ENCODE results near the gene DUSP14.

Gene DUSP14

GRCh38 chr17:37558299-37558698, 68.6 kb downstream of the DUSP14 start:
- TF ChIP-seq POLR2AphosphoS5 (IDR thresholded peaks at IDR 0.05; ENCODE audit: low read depth, low read length) (no peak), SIN3A (IDR thresholded peaks at IDR 0.05; ENCODE audit: borderline replicate concordance, insufficient read depth, low read length) (no peak), TAF1 (IDR thresholded peaks at IDR 0.05; ENCODE audit: borderline replicate concordance, insufficient read depth, low read length) (no peak), FOXP2 (optimal IDR thresholded peaks at IDR 0.05; ENCODE audit: borderline replicate concordance, extremely low read depth, extremely low read length, insufficient read depth) (no peak)
- TF ChIP-seq, protein P1, sequence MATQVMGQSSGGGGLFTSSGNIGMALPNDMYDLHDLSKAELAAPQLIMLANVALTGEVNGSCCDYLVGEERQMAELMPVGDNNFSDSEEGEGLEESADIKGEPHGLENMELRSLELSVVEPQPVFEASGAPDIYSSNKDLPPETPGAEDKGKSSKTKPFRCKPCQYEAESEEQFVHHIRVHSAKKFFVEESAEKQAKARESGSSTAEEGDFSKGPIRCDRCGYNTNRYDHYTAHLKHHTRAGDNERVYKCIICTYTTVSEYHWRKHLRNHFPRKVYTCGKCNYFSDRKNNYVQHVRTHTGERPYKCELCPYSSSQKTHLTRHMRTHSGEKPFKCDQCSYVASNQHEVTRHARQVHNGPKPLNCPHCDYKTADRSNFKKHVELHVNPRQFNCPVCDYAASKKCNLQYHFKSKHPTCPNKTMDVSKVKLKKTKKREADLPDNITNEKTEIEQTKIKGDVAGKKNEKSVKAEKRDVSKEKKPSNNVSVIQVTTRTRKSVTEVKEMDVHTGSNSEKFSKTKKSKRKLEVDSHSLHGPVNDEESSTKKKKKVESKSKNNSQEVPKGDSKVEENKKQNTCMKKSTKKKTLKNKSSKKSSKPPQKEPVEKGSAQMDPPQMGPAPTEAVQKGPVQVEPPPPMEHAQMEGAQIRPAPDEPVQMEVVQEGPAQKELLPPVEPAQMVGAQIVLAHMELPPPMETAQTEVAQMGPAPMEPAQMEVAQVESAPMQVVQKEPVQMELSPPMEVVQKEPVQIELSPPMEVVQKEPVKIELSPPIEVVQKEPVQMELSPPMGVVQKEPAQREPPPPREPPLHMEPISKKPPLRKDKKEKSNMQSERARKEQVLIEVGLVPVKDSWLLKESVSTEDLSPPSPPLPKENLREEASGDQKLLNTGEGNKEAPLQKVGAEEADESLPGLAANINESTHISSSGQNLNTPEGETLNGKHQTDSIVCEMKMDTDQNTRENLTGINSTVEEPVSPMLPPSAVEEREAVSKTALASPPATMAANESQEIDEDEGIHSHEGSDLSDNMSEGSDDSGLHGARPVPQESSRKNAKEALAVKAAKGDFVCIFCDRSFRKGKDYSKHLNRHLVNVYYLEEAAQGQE (IDR thresholded peaks at IDR 0.05; ENCODE audit: insufficient read depth in 1 of 2, low read depth in 2 of 2, low read length in 2 of 2), result no peak

DNA sequence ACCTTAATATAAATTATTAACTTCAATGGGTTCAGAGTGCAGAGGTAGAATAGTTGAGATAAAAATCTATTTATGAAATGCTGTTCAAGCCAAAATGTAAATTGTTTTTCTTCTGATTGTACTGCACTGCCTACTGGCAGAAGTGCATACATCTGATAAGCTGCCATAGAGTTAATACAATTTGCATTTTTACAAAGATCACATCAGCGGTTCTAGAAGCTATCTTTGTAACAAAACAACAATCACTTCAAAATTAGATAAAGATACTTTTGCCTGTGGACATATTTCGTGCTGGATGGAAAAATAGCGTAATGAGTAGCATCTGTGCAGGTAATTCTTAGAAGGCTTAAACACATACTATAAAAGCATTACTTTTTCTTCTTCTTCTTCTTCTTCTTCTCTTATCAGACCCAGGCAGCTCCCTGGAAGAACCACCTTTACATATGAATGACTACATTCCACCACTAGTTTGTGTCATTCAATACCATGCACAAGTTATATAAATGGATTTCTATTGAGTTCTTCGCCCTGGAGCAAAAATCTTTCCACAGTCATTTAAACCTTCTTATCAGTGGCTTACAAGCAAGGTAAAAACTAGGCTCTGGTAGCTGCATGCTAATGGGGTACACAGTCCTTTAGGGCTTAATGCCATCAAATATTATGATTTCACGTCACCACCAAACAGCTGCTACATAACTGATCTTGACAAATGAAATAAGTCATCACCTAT, 72.5 kb downstream of the DUSP14 start:
- TF ChIP-seq, protein P1 (IDR thresholded peaks at IDR 0.05; ENCODE audit: insufficient read depth in 1 of 2, low read depth in 2 of 2, low read length in 2 of 2), result no peak
- TF ChIP-seq TAF1 (IDR thresholded peaks at IDR 0.05; ENCODE audit: borderline replicate concordance, insufficient read depth, low read length), result no peak
- no peak for TF ChIP-seq POLR2AphosphoS5 (IDR thresholded peaks at IDR 0.05; ENCODE audit: low read depth, low read length)

All from PFSK-1 (cell line).